Prostate gland (tissue), 2 donors: ENCODE measurements around the gene PGC. TPM values are rescaled to one million over a fixed set of nuclear protein-coding genes. Genes with fewer than 3 reads are reported as not detected.

Experiments used
- DNase-seq: peaks from one replicate; pipeline ENCODE4 v3.0.0-alpha.2; 2019; ENCODE audit warnings: low spot score
- H3K27ac ChIP-seq, 2 donors: fragments of 200-600 bp; sonication (generic); 2 replicates each; pipeline ENCODE4 v1.5.1; 2017 to 2019
- H3K27me3 ChIP-seq: fragments of 200-600 bp; sonication (generic); replicated peaks from 2 replicates; pipeline ENCODE4 v1.5.1; 2019; ENCODE audit not compliant: insufficient read depth
- H3K36me3 ChIP-seq, 2 donors: fragments of 200-600 bp; sonication (generic); 1 replicate in 1 of 2; 2 replicates in 1 of 2; pipeline versions ENCODE4 v1.5.1 to v1.8.1; 2017 to 2019
- H3K4me1 ChIP-seq: fragments of 200-600 bp; sonication (generic); replicated peaks from 2 replicates; pipeline ENCODE4 v1.5.1; 2019
- H3K4me3 ChIP-seq, 2 donors: fragments of 200-600 bp; sonication (generic); 2 replicates each; pipeline ENCODE4 v1.5.1; 2017 to 2019
- H3K9me3 ChIP-seq: fragments of 200-600 bp; sonication (generic); 2 replicates; pipeline ENCODE4 v1.5.1; 2017
- POLR2A ChIP-seq: fragments of 450-650 bp; IDR thresholded peaks from one replicate; pipeline ENCODE4 v1.6.1; 2016; ENCODE audit warnings: antibody characterized with exemption, mild to moderate bottlenecking
- POLR2AphosphoS5 ChIP-seq: sonication (generic); formaldehyde crosslinking; IDR thresholded peaks from one replicate; pipeline ENCODE4 v1.6.1; 2017; ENCODE audit warnings: antibody characterized with exemption
- WGBS: methylation state at CpG from one replicate; pipeline ENCODE4 v1.1.5; 2018; 5-methylcytosine and 5-hydroxymethylcytosine counted together
- intact Hi-C: fragments of 100-400 bp; cut with DNase I; formaldehyde crosslinking; loops from one replicate; pipeline ENCODE4 v1.14.2; 2022
- total RNA-seq, 2 donors: library from RNA; depleted of rRNA; stranded (reverse); fragments of >200 nt; gene quantifications; one replicate each; pipeline ENCODE4 v1.1.0, GENCODE V29; 2016
- TF ChIP-seq, protein P1 (sequence below), 4 experiments: fragments of 200-600 bp in 2 of 4; fragments of 450-650 bp in 2 of 4; sonication (generic) in 2 of 4; IDR thresholded peaks; 1 replicate in 3 of 4; 2 replicates in 1 of 4; pipeline ENCODE4 v1.5.1; 2016 to 2019; ENCODE audit warnings: antibody characterized with exemption in 4 of 4, mild to moderate bottlenecking in 2 of 4, moderate library complexity in 2 of 4

The PGC gene
- total RNA-seq, 2 donors from 2014 or later, result 18.4 to 391 TPM

DNA sequence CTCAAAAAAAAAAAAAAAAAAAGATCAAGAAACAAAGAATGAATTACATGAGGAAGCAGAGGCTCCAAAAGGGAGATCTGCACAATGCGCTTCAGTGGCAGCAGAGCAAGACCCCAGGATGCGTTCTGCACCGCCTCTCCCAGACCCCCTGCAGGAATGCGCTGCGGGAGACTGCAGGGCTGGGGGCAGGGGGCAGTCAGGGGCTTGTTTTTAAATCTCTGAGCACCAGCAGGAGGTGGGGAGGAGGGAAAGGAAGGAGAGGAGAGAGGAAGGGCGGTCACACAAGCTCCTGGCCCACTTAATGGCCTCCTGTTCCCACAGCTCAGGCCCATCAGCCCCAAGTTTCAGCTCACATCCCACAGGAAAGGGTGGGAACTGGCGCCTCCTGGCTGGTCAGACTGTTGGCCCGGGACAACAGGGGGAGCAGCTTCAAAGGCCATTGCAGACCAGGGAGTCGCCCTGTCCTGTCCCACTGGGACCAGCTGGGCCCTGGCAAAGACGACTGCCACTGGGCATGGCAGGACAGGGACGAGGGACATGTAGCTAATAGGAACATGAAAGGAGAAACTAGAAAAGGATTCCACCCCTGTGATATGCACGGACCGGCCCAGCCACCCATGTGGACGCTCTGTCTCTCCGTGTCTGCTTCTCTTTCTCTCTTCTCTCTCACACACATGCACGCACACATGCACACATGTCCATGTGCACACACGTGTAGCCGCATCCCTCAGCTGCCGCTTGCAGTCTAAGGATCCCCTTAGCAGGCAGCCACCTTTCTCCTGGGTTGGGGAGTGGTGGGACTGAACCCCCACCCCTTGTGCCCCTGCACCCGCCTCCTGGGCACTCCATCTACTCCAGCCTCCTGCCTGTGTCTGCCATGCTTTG lies 46.5 kb downstream of the PGC start:
- no peaks in the 10 kb centered on the region for H3K9me3 ChIP-seq
- H3K27ac ChIP-seq, result no peak overlapping the region
- H3K27me3 ChIP-seq, result no peaks in the 10 kb centered on the region
- intact Hi-C loops, result no loop called here
- TF ChIP-seq, protein P1, sequence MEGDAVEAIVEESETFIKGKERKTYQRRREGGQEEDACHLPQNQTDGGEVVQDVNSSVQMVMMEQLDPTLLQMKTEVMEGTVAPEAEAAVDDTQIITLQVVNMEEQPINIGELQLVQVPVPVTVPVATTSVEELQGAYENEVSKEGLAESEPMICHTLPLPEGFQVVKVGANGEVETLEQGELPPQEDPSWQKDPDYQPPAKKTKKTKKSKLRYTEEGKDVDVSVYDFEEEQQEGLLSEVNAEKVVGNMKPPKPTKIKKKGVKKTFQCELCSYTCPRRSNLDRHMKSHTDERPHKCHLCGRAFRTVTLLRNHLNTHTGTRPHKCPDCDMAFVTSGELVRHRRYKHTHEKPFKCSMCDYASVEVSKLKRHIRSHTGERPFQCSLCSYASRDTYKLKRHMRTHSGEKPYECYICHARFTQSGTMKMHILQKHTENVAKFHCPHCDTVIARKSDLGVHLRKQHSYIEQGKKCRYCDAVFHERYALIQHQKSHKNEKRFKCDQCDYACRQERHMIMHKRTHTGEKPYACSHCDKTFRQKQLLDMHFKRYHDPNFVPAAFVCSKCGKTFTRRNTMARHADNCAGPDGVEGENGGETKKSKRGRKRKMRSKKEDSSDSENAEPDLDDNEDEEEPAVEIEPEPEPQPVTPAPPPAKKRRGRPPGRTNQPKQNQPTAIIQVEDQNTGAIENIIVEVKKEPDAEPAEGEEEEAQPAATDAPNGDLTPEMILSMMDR (IDR thresholded peaks at IDR 0.05), result no peak
- TF ChIP-seq POLR2AphosphoS5 (no peak), POLR2A (no peak)
- H3K4me3 ChIP-seq, result no peak overlapping the region
- WGBS, result 89% methylated on average over 20 of the region's 20 CpGs
- H3K4me1 ChIP-seq, result peaks cover 9% of the 10 kb centered on the region
- H3K36me3 ChIP-seq, result no peaks in the 10 kb centered on the region
- DNase-seq, result no peak

GRCh38 chr6:41699063-41699462 lies 48.1 kb downstream of the PGC start:
- DNase-seq, result no peak
- intact Hi-C loops, result no loop called here

DNA sequence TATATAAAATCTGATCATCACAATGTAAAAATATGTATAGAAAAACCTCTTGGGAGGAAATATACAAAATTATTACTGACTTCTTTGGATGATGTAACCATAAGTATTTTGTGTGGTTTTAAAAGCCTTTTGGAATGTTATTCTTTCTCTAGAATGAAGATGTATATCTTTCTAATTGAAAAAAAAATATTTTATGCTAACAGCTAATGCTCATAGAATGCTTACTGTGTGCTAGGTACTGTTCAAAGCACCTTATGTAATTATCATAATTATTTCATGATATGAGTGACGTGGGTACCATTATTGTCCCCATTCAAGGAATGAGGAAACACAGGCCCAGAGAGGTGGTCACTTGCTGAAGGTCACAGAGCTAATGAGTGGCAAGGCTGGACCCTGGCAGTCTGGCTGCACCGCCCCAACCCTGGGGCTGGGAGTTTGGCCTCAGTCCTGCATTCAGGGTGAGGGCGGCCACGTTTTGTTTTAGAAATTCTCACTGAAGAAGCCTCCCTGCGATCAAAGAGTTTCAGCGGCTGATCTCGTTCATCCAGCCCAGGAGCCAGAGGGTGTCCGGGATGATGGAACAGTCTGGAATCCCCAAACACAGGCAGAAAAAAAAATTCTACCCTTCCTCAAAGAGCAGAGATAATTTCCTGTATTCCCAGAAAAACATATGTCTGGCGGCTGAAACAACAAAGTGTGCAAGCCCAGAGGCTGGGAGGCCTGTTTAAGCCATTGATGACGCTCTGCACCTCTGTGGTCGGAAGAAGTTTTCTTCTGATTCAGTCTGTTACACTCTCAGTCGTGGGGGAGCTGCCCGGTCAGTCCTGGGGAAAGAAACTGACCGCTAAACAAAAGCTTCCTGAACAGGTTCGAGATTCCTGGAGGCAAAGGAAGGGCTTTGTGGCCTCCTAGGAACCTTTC lies 49.1 kb downstream of the PGC start:
- Histone ChIP-seq H3K36me3 (no peaks in the 10 kb centered on the region), H3K9me3 (no peaks in the 10 kb centered on the region), H3K4me3 (no peak overlapping the region), H3K27me3 (no peaks in the 10 kb centered on the region), H3K4me1 (peaks cover 2% of the 10 kb centered on the region), H3K27ac (no peak overlapping the region)
- intact Hi-C loops, result no loop called here
- WGBS, result 67% methylated on average over 15 of the region's 15 CpGs
- TF ChIP-seq POLR2AphosphoS5, result no peak
- TF ChIP-seq, protein P1 (IDR thresholded peaks at IDR 0.05), result no peak
- TF ChIP-seq POLR2A, result no peak
- no peak for DNase-seq

More at GRCh38 chr6:41699063-41699462, 48.1 kb downstream of the PGC start:
- Histone ChIP-seq H3K9me3 (no peaks in the 10 kb centered on the region), H3K4me3 (no peak overlapping the region), H3K27me3 (no peaks in the 10 kb centered on the region), H3K27ac (no peak overlapping the region), H3K4me1 (no peaks in the 10 kb centered on the region), H3K36me3 (no peaks in the 10 kb centered on the region)
- WGBS, result 77% methylated on average over 2 of the region's 2 CpGs
- TF ChIP-seq, protein P1 (IDR thresholded peaks at IDR 0.05), result no peak
- TF ChIP-seq POLR2AphosphoS5, result no peak
- TF ChIP-seq POLR2A, result no peak

DNA sequence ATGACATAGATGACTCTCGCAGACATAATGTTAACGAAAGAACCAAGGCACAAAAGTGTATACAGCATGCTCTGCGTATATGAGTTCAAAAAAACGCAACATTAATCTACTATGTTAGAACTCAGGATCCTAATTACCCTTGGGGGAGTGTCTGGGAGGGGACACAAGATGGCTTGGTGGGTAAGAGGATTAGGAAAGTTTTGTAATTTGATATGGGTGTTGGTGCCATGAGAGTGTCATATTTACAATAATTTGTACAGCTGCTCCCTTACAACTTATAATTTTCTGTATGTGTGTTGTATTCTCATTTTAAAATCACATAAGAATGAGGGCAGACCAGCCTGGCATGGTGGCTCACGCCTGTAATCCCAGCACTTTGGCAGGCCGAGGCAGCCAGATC lies 50.4 kb downstream of the PGC start:
- intact Hi-C loops, result no loop called here
- WGBS, result 89% methylated on average over 6 of the region's 6 CpGs
- Histone ChIP-seq H3K9me3 (no peaks in the 10 kb centered on the region), H3K36me3 (no peaks in the 10 kb centered on the region), H3K27ac (no peak overlapping the region), H3K27me3 (no peaks in the 10 kb centered on the region), H3K4me1 (peaks cover 2% of the 10 kb centered on the region), H3K4me3 (no peak overlapping the region)
- no peak for DNase-seq
- TF ChIP-seq POLR2AphosphoS5, result no peak
- TF ChIP-seq, protein P1 (IDR thresholded peaks at IDR 0.05), result no peak
- TF ChIP-seq POLR2A, result no peak
